NCI-H2227 treated with DMSO at 0.1 percent for 48 hours (cell line): ENCODE results near the gene TMC1.
A peak's percentile ranks its signal among the peaks of the same experiment; 100 is the strongest.
"Not testable (repeated sequence)": the region's sequence is repeated elsewhere in the genome, so short reads cannot be mapped to it uniquely, and the experiment has no call there.

Experiments
- DNase-seq: peaks from one replicate; lab custom pipeline; 2025; lab: John Stamatoyannopoulos, UW

Gene TMC1

DNA sequence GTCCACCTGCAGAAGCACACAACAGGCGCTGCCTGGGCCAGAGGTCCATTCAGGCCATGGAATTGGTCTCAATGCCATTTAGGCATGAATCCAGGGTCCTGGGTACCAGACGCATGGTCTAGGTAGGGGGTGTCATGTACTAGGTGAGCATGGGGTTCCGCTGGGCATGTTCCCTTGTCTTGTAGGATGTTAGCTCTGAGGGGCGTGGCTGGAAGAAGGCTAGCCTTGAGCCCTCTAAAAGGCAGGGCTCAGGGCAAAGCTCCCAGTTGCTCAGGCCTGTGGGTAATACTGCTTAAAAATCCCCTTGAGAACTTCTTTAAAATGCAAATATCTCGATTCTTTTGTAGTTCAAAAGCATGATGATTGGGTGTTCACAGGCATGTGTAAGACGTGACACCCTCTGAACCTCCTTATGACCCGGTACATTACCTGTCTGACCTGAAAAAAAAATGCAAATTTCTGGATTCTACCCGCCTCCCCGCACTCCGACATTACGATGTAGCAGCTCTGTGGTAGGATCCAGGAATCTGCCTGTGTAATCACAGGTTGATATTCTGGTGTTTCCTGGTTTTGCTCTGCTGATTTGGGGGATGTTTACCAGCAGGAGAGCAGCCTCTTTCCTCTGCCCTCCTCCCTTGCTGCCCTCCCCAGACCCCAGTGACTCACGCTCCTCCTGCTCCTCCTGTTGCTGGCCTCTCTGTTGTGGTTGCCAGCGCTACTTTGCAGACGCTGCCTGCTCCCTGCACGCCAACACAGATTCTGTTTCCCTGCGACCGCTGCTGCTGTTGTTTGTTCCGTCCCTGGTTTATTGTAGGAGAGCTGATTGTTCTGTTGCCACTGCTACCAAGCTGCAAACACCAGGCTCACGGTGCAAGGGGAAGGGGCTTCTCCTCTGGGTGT lies 5.7 kb downstream of the TMC1 start:
- DNase-seq = peak; percentile 0

DNA sequence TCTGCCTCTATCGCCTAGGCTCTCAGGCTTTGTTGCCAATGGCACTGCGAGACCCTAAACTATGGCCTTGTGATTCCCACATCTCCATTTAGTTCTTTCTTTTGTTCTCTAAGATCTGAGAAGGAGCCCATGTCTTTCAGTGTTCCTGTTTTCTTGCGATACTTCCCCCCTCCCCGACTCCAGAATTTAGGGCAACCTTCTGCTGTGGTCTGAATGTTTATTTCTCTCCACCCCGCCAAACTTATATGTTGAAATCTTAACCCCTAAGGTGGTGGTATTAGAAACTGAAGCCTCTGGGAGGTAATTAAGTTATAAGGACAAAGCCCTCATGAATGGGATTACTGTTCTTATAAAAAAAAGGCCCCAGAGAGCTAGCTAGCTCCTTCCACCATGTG lies 6.4 kb downstream of the TMC1 start:
- no peak for DNase-seq

DNA sequence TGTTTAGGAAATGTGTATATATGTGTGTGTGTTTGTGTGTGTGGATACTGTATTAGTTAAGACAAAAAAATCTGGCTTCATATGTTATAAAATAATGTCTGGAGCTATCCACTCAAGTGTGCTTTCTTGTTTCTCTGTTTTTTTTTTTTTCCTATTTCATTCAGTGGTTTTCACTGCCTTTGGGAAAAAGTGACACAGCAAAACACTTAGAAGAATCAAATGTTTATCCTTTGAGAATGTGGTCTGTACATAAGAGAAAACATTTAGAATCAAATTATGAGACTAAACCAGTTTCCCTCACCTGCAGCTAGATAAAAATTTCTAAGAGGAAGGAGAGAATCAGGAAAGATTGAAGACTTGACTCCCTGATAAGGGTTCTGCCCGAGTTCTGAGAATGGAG lies 8.1 kb downstream of the TMC1 start:
- DNase-seq = no peak

DNA sequence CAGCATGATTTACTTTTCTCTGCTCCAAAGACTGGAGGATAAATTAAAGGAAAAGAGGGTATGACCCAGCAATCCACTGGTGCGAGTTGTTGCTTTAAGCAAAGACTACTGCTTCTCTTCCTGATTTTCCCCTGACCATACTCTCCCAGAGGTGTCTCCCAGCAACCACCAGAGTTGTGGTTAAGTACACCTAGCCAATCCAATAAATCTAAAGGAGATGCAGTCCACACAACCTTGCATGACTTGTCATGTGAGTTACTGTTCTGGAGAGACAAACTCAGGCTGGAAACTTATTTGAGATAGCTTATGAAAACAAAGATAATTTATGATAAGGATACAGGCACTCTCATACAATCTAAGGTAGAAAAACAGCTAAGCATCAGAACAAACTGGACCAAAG lies 11.9 kb downstream of the TMC1 start:
- DNase-seq = no peak

DNA sequence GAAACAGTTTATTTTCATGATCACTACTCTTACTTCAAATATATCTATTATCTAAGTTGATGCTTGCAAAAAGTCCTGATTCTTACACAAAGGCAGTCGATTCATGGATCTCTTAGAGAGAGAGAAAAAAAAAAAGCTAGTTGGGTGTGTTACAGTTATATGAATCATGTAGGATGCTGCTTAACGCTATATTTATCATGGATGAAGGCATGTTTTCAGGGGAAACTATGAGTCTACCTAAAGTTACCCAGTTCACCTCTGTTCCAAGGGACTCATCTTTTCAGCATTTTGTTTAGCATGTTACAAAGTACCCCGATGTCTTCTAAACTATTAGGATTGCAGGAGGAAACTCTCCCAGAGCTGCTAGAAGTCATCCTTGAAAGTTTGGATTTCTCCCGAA lies 13.5 kb downstream of the TMC1 start:
- DNase-seq = no peak

DNA sequence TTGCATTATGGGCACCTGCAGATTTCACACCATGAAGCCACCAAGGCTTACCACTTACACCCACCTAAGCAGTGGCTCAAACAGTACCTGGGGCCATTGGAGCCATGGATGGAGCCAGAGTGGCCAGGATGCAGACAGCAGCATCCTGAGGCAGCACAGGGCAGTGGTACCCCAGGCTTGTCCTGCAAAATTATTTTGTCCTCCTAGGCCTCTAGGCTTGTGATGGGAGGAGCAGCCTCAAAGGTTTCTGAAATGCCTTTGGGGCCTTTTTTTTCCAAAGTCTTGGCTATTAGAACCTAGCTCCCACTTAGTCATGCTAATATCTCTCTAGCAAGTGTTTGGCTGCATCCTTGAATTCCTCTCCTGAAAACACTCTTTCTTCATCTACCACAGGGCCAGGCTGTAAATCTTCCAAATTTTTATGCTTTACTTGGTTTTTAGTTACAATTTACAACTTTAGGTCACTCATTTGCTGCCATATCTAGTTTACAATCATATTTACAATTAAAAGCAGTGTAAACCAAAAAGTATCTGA lies 15.7 kb downstream of the TMC1 start:
- DNase-seq = no peak

DNA sequence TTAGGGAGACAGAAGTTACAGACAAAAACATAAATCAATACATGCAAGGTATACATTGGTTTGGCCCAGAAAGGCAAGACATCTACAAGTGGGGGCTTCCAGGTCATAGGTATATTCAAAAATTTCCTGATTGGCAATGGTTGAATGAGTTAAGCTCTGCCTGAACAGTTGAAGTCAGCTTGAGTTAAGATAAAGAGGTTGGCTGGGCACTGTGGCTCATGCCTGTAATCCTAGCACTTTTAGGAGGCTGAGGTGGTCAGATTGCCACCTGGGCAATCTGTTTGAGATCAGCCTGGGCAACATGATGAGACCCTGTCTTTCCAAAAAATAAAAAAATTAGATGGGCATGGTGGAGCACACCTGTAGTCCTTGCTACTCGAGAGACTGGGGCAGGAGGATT lies 16.3 kb downstream of the TMC1 start:
- DNase-seq = no peak

DNA sequence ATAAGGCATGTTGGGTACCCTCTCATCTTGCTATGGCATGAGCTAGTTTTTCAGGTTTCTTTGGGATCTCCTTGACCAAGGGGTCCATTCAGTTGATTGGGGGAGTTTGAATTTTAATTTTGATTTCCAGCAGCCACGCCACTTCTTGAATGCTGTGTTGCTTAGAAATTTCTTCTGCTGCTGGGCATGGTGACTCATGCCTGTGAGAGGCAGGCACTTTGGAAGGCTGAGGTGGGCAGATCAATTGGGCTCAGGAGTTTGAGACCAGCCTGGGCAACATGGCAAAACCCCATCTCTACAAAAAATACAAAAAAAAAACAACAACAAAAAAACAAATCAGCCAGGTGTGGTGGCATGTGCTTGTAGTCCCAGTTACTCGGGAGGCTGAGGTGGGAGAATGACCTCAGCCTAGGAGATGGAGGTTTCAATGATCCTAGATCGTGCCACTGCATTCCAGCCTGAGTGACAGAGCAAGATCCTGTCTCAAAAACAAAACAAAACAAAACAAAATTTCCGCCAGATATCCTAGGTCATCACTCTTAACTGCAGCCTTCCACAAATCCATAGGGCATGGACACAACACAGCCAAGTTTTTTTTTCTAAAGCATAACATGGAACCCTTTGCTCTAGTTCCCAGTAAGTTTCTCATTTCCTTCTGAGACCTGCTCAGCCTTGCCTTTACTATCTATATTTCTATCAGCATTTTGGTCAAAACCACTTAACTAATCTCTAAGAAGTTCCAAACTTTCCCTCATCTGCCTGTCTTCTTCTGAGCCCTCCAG lies 17.7 kb downstream of the TMC1 start:
- DNase-seq = no peak

DNA sequence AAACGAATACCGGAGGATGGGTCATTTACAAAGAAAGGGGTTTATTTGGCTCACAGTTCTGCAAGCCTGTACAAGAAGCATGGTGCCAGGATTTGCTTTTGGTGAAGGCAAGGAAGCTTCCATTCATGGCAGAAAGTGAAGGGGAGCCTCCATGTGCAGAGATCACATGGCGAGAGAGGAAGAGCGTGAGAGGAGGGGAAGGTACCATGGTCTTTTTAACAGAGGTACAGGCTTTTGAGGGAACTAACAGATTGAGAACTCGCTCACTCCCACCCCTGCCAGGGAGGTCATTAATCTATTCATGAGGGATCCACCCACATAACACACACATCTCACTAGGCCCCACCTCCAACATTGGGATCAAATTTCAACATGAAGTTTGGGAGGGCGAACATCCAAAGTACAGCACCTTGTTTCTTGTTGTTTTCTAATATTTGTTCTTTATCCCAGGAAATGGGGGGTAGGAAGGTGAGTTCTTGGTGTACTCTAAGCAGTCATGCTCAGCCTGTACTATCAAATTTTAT lies 18.5 kb downstream of the TMC1 start:
- no peak for DNase-seq

DNA sequence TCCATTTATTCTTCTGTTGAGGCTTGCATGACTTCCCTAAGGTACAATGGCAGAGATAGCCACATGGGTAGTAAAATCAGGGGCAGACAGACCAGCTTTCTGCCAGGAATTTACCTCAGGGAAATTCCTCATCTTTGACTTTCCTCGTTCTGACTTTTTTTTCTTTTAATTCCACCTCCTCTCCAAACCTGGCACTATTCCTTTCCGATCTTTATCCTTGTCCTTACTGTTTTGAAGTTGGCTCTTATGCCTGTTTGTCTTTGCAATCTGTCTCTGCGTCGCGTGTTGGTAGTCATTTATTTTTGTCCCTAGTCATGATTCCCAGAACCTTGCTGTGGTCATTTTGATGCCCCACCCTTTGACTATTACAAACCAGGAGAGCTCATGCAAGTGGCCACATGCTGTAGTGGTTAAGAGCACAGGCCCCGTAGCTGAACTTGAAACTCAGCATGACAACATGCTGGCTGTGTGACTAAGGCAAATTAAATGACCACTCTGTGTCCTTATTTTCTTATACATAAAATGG lies 19.0 kb downstream of the TMC1 start:
- no peak for DNase-seq

DNA sequence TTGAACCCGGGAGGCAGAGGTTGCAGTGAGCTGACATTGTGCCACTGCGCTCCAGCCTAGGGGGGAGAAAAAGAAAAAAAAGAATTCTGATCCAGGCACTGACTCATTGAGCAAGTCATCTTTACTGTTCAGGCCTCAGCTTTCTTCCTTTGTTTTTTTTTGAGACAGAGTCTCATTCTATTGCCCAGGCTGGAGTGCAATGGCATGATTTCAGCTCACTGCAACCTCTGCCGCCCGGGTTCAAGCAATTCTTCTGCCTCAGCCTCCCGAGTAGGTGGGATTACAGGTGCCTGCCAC lies 21.1 kb downstream of the TMC1 start:
- not testable (repeated sequence) for DNase-seq

DNA sequence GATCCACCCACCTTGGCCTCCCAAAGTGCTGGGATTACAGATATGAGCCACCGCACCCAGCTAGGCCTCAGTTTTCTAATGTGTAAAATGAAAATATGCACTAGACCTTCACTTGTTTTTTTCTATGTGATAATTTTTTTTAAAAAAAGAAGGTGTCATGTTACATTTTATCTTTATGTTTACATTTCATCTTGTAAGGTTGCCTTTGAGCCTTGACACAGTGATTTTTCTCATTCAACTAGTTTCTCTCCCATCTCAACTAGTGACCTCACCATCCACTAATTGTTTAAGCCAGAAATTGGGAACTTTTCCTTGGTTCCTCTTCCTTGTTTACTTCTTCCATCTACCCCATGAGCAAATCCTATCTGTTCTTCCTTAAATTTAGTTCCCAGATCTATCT lies 21.5 kb downstream of the TMC1 start:
- no peak for DNase-seq

DNA sequence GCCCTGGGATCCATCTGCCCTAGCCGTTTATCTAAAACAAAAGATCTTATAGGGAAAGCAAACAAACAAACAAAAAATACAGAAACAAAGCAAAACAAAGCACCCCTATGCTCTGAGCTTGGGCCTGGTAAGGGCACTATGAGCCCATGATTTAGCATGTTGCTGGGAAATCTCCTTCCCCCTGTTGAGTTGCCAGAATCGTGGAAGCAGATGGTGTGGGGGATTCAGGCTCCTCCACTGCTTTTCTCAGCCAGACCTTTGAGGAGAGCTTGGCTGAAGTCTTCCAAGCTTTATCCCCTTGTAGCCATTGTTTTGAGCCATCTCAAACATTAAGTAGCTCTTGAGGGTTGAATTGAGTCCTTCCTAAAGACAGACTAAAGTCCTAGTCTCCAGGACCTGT lies 29.9 kb downstream of the TMC1 start:
- no peak for DNase-seq

DNA sequence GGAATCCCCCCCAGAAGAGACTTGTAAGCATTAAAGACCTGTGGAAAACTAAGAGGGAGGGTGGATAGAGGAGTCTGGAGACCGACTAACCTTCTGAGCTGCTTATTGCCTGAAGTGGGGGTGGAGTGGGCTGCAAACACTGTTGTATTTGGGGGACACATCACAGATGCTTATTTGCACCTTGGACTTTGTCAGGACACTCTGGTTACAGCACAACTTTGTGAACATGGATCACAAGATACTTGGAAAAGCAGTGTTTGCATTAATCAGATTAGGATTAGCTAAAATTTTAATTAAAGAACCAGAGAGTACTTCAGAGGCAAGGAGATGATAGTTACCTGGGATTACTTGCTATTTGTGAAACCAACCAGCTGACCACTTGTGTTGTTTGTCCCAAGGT lies 30.9 kb downstream of the TMC1 start:
- DNase-seq = no peak

DNA sequence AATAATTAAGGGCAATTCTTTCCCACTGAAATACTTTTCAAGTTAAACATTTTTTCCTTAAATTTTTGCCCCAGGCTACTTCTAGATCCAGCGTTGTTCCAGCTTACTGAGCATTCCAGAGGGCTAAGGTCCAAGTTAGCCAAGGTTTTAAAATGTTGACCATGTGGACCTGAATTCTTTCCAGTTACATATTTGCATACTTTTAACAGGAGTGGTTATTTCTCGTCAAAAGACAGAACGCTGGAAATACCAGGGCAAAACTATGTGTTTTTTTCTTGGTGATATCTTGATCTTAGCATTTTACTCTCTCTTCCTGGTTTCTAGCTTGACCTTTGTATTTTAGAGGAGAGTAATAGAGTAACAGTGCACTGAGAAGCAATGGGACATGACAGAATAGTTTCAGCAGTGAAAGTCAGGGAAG lies 32.8 kb downstream of the TMC1 start:
- DNase-seq = no peak

DNA sequence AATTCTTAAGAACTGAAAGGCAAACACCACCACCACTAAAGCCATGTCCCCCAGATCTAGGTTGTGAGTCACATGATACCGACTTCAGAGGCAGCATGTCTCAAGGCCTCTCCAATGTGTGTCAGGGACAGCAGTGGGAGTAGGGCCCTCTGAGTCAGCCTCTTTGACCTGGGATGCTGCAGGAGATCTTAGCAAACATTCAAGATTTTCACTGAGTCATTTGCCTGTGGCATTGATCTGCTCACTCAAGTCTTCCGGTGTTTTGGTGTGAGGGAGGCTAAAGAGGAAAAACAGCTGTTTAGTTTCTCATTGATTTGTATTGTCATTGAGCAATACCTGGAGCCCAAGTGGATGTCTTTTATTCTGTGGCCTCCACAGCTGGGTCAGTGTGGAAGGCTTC lies 36.1 kb downstream of the TMC1 start:
- no peak for DNase-seq

DNA sequence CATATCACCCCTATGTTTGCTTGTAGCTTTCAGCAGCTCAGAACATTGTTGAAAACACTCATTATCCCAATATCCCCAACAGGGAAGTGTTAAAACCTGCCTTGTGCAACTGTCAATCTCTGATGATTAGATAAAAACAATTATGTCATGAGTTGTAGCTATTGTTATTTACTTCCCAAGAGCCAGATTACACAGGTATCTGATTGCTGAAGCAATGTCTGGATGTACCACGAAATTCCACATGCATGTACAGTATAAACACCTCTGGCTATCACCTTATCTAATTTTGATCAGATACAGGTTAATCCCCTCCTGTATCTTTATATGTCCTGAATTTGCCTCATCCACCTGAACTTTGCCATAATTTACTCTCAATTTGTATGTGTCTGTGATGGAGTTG lies 38.7 kb downstream of the TMC1 start:
- DNase-seq = no peak

DNA sequence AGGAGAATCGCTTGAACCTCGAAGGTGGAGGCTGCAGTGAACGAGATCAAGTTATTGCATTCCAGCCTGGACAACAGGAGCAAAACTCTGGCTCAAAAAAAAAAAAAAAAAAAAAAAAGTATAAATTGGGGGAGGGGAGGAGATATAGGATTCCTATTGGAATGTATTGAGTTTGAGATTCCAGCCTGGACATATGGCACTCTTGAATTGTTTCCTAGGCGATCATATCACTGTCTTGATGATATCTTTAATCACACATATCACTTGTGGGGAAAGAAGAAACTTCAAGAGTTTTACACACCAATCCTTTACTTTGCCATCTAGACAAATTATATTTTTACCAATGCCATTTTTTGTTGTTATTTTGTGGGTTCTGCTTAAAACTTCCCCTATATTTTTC lies 42.4 kb downstream of the TMC1 start:
- no peak for DNase-seq

DNA sequence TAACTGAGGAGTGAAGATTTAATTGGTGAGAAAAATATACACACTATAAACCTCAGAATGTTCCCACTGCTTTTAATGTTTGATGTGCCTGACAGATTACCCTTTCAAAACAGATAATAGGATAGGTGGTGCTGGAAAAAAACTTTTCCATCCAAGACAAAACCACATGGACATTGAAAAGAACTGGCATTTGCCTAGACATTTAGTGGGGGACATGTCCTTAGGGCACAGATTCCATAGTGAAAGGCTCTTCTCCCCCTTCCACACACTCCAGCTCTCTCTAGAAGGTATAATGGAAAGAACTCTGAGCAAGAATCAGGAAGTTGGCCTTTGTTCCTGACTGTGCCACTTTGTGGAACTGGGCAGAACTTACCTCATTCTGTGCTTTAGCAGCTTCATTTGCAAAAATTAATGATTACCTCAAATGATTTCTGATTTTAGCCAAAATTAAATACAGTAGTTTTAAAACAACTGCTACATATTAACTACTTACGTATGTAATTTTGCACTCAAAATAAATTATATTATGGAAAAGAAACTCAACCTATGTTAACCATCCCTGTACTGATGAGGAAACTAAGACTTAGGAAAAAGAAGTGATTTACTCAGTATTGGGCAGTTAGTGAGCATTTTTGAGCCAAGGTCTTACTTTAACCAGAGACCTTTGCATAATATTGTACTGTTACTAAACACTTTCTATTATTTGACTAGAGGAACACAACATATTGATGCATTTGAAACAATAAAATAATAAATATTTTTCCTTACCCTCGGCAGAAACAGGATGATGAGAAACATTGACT lies 43.3 kb downstream of the TMC1 start:
- DNase-seq = no peak

DNA sequence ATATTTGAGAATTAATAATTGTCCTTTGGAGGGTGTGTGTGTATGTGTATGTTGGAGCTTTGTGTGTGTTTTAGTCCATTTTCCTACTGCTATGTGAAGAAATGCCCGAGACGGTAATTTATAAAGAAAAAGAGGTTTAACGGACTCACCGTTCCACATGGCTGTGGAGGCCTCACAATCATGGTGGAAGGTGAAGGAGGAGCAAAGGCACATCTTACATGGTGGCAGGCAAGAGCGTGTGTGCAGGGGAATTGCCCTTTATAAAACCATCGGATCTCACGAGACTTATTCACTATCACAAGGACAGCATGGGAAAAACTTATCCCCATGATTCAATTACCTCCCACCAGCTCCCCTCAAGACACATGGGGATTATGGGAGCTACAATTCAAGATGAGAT lies 44.1 kb downstream of the TMC1 start:
- DNase-seq = no peak

DNA sequence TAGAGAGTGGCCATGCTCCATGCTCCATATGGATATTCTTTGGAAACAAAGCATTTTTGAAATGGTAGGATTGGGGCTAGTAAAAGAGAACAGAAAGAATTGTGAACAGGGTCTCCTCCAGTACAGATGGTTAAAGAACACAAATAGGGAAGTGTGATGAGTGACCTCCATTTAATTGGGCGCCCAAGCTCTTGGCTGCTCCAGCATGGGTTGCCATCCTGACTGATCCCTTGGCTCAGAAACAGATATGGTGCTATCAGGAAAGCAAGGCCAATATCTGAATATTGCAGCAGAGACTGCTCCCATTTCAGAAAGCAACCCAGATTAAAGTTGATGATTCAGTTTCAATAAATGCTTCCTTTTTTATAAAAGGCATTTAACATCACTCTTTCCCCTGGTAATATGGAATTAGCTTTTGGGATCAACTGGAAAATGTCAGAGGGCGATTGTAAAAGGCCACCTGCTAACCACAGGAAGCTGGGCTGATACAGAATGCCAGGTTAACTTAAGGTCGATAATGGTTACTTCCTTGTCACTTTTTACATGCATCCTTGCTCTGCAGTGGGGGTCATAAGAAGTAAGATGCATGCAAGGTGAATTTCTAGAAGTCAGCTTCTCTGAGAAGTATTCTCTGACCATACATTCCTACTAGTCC lies 52.9 kb downstream of the TMC1 start:
- DNase-seq = no peak

DNA sequence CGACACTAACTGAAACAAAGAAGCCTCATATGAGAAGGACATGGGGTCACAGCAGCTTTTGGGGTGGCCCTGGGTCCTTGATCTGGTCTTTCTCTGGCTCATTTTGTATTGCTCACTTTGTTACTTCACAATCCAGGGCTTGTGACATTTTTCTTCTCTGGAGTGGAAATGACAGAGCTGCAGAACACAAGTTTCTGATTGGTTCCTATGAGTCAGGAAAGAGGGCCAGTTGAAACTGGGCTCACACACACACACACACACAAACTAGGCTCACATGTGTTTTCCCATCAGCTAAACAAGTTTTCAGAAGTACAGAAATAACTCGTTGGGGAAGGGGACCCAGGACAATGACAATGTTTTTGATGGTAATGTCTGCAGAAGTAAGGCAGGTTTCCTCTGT lies 54.3 kb downstream of the TMC1 start:
- DNase-seq = no peak
